ENCODE results near the gene NAALADL2. TPM values are rescaled to one million over a fixed set of nuclear protein-coding genes. Genes with fewer than 3 reads are reported as not detected.

NAALADL2 gene
- polyA plus RNA-seq, 2 of the 4 experiments (the other 2 are of a cell fraction): 0.09 to 0.28 TPM

- TF ChIP-seq TP53 (CRISPR knock-in tag; IDR thresholded peaks at IDR 0.05) (no peak), MAFK (IDR thresholded peaks at IDR 0.05; ENCODE audit: partially characterized antibody) (no peak)
These were observed 449.0 kb downstream of the NAALADL2 start (continued) for GRCh38 chr3:175308097-175308496.

- ChIA-PET POLR2A (no interaction called here), CTCF (no interaction called here)
- 78% methylated on average over 2 of the region's 2 CpGs for WGBS (ENCODE audit: missing lambda C conversion rate)
- FAIRE-seq: no peak
- H3K4me2 ChIP-seq: no peak overlapping the region
- no peak overlapping the region for H3K27ac ChIP-seq
- no peak overlapping the region for H3K4me3 ChIP-seq
- no peak for ATAC-seq
- H3K9me3 ChIP-seq: no peaks in the 10 kb centered on the region
- 0 out of 3 replicates have a peak, but pooled peaks cover 9% of the 10 kb centered on the region for H3K4me1 ChIP-seq
- DNase-seq (ENCODE audit: low read depth in 1 of 2, low spot score in 1 of 2): no peak
- TF ChIP-seq HOXB13 (CRISPR knock-in tag; IDR thresholded peaks at IDR 0.05; ENCODE audit: low read depth) (no peak), GATA3 (IDR thresholded peaks at IDR 0.05; ENCODE audit: borderline replicate concordance) (no peak), CBX2 (IDR thresholded peaks at IDR 0.05; ENCODE audit: borderline replicate concordance, low read depth) (no peak), PHF8 (IDR thresholded peaks at IDR 0.05; ENCODE audit: borderline replicate concordance, low read depth) (no peak), HEYL (CRISPR knock-in tag; IDR thresholded peaks at IDR 0.05) (no peak), SMC3 (IDR thresholded peaks at IDR 0.05) (no peak), HOXB5 (CRISPR knock-in tag; IDR thresholded peaks at IDR 0.05) (no peak), NFE2L2 (conservative IDR thresholded peaks at IDR 0.05; ENCODE audit: low read length) (no peak)
These were observed 450.9 kb downstream of the NAALADL2 start for GRCh38 chr3:175310046-175310445.

- ATAC-seq: no peak
- 0 out of 3 replicates have a peak, but pooled peaks cover 9% of the 10 kb centered on the region for H3K4me1 ChIP-seq
- TF ChIP-seq KDM1A (IDR thresholded peaks at IDR 0.05; ENCODE audit: low read depth) (no peak), EP300 (IDR thresholded peaks at IDR 0.05) (no peak), ZNF302 (CRISPR knock-in tag; IDR thresholded peaks at IDR 0.05) (no peak), CTCF (IDR thresholded peaks at IDR 0.05) (no peak), HOXB5 (CRISPR knock-in tag; IDR thresholded peaks at IDR 0.05) (no peak), ATOH8 (CRISPR knock-in tag; IDR thresholded peaks at IDR 0.05; ENCODE audit: low read depth) (no peak), NR3C1 (IDR thresholded peaks at IDR 0.05) (no peak), MAZ (IDR thresholded peaks at IDR 0.05; ENCODE audit: borderline replicate concordance, low read depth, low read length) (no peak), EHF (CRISPR knock-in tag; IDR thresholded peaks at IDR 0.05) (no peak), PHF8 (IDR thresholded peaks at IDR 0.05; ENCODE audit: borderline replicate concordance, low read depth) (no peak), ZC3H11A (IDR thresholded peaks at IDR 0.05) (no peak), RFX5 (IDR thresholded peaks at IDR 0.05) (no peak), CHD4 (IDR thresholded peaks at IDR 0.05; ENCODE audit: borderline replicate concordance) (no peak), HEYL (CRISPR knock-in tag; IDR thresholded peaks at IDR 0.05) (no peak), USF2 (IDR thresholded peaks at IDR 0.05) (no peak), HOXB13 (CRISPR knock-in tag; IDR thresholded peaks at IDR 0.05; ENCODE audit: low read depth) (no peak)
- ChIA-PET POLR2A (no interaction called here), CTCF (no interaction called here)
- no peak overlapping the region for H3K4me3 ChIP-seq
- no peak for DNase-seq (ENCODE audit: low read depth in 1 of 2, low spot score in 1 of 2)
- no peak overlapping the region for H3K27ac ChIP-seq
- H3K4me2 ChIP-seq: no peak overlapping the region
- FAIRE-seq: no peak
- no peaks in the 10 kb centered on the region for H3K9me3 ChIP-seq
- 72% methylated on average over 1 of the region's 1 CpG for WGBS (ENCODE audit: missing lambda C conversion rate)
These were observed 452.3 kb downstream of the NAALADL2 start for GRCh38 chr3:175311404-175311803.

Measured in A549 (cell line).